Parathyroid adenoma (tissue), 2 donors: ENCODE results near the gene HDAC2.

Experiments
- H2AFZ ChIP-seq: fragments of 300-600 bp; sonication (generic); one replicate; pipeline ENCODE4 v1.7.0; 2017; ENCODE audit warnings: antibody characterized with exemption, mild to moderate bottlenecking
- H3K27ac ChIP-seq: fragments of 300-600 bp; sonication (generic); one replicate; pipeline ENCODE4 v1.7.0; 2017
- H3K27me3 ChIP-seq: fragments of 300-600 bp; sonication (generic); one replicate; pipeline ENCODE4 v1.7.0; 2017; ENCODE audit warnings: low read length; ENCODE audit not compliant: control insufficient read depth, insufficient read depth
- H3K36me3 ChIP-seq: fragments of 300-600 bp; sonication (generic); one replicate; pipeline ENCODE4 v1.7.0; 2017; ENCODE audit warnings: low read length; ENCODE audit not compliant: control insufficient read depth, insufficient read depth
- H3K4me1 ChIP-seq: fragments of 300-600 bp; sonication (generic); one replicate; pipeline ENCODE4 v1.7.0; 2017; ENCODE audit warnings: control low read depth
- H3K4me2 ChIP-seq: fragments of 300-600 bp; sonication (generic); one replicate; pipeline ENCODE4 v1.7.0; 2017; ENCODE audit warnings: low read length
- H3K4me3 ChIP-seq: fragments of 300-600 bp; sonication (generic); one replicate; pipeline ENCODE4 v1.7.0; 2017; ENCODE audit warnings: low read depth, low read length
- H3K79me2 ChIP-seq: fragments of 300-600 bp; sonication (generic); one replicate; pipeline ENCODE4 v1.7.0; 2017; ENCODE audit warnings: control low read depth
- H3K9ac ChIP-seq: fragments of 300-600 bp; sonication (generic); one replicate; pipeline ENCODE4 v1.7.0; 2017; ENCODE audit warnings: mild to moderate bottlenecking
- H3K9me3 ChIP-seq: fragments of 300-600 bp; sonication (generic); one replicate; pipeline ENCODE4 v1.7.0; 2017; ENCODE audit warnings: low read length; ENCODE audit not compliant: control insufficient read depth
- CTCF ChIP-seq: fragments of 300-600 bp; sonication (generic); IDR thresholded peaks from one replicate; pipeline ENCODE4 v1.7.0; 2017; ENCODE audit warnings: antibody characterized with exemption, mild to moderate bottlenecking
- donor health status: primary hyperparathyroidism.

Gene HDAC2

GRCh38 chr6:114009192-114009591 lies 38.2 kb upstream of the HDAC2 start:
- Histone ChIP-seq H3K4me2 (no peak overlapping the region), H3K36me3 (no peaks in the 10 kb centered on the region)

GRCh38 chr6:114008331-114008730 lies 37.4 kb upstream of the HDAC2 start:
- Histone ChIP-seq H2AFZ (no peak overlapping the region), H3K4me2 (no peak overlapping the region), H3K9me3 (no peaks in the 10 kb centered on the region), H3K27me3 (no peaks in the 10 kb centered on the region), H3K9ac (no peak overlapping the region), H3K79me2 (no peaks in the 10 kb centered on the region), H3K27ac (no peak overlapping the region), H3K36me3 (no peaks in the 10 kb centered on the region), H3K4me3 (no peak overlapping the region), H3K4me1 (no peaks in the 10 kb centered on the region)
- no peak for TF ChIP-seq CTCF

More at GRCh38 chr6:114009192-114009591, 38.2 kb upstream of the HDAC2 start:
- no peaks in the 10 kb centered on the region for H3K9me3 ChIP-seq
- TF ChIP-seq CTCF: no peak
- H3K9ac ChIP-seq: no peak overlapping the region
- no peaks in the 10 kb centered on the region for H3K79me2 ChIP-seq
- H3K4me1 ChIP-seq: no peaks in the 10 kb centered on the region
- H2AFZ ChIP-seq: no peak overlapping the region
- H3K27me3 ChIP-seq: no peaks in the 10 kb centered on the region
- no peak overlapping the region for H3K4me3 ChIP-seq
- no peak overlapping the region for H3K27ac ChIP-seq

GRCh38 chr6:114007516-114007915 lies 36.6 kb upstream of the HDAC2 start:
- Histone ChIP-seq H3K79me2 (no peaks in the 10 kb centered on the region), H3K4me2 (no peak overlapping the region), H3K27ac (no peak overlapping the region), H3K9ac (no peak overlapping the region), H2AFZ (no peak overlapping the region), H3K36me3 (no peaks in the 10 kb centered on the region), H3K4me3 (no peak overlapping the region), H3K9me3 (no peaks in the 10 kb centered on the region), H3K27me3 (no peaks in the 10 kb centered on the region), H3K4me1 (no peaks in the 10 kb centered on the region)
- TF ChIP-seq CTCF: no peak

GRCh38 chr6:114001354-114001753 lies 30.4 kb upstream of the HDAC2 start:
- no peak overlapping the region for H3K9ac ChIP-seq
- no peaks in the 10 kb centered on the region for H3K4me1 ChIP-seq
- H3K36me3 ChIP-seq: no peaks in the 10 kb centered on the region
- H3K9me3 ChIP-seq: no peaks in the 10 kb centered on the region
- no peak overlapping the region for H2AFZ ChIP-seq
- H3K79me2 ChIP-seq: no peaks in the 10 kb centered on the region
- H3K4me3 ChIP-seq: no peak overlapping the region
- no peak overlapping the region for H3K4me2 ChIP-seq
- no peak overlapping the region for H3K27ac ChIP-seq
- no peaks in the 10 kb centered on the region for H3K27me3 ChIP-seq
- no peak for TF ChIP-seq CTCF

- no peak for TF ChIP-seq CTCF
- no peaks in the 10 kb centered on the region for H3K27me3 ChIP-seq
- no peak overlapping the region for H3K4me2 ChIP-seq
- no peaks in the 10 kb centered on the region for H3K9me3 ChIP-seq
- no peak overlapping the region for H3K27ac ChIP-seq
- H2AFZ ChIP-seq: no peak overlapping the region
- H3K79me2 ChIP-seq: no peaks in the 10 kb centered on the region
- no peaks in the 10 kb centered on the region for H3K36me3 ChIP-seq
- H3K4me3 ChIP-seq: no peak overlapping the region
- H3K4me1 ChIP-seq: no peaks in the 10 kb centered on the region
- H3K9ac ChIP-seq: no peak overlapping the region
Measured at GRCh38 chr6:114000069-114000468, 29.1 kb upstream of the HDAC2 start.
